Measurements from ENCODE around the gene IER5L.
"Not testable (repeated sequence)": the region's sequence is repeated elsewhere in the genome, so short reads cannot be mapped to it uniquely, and the experiment has no call there.

The IER5L gene

DNA sequence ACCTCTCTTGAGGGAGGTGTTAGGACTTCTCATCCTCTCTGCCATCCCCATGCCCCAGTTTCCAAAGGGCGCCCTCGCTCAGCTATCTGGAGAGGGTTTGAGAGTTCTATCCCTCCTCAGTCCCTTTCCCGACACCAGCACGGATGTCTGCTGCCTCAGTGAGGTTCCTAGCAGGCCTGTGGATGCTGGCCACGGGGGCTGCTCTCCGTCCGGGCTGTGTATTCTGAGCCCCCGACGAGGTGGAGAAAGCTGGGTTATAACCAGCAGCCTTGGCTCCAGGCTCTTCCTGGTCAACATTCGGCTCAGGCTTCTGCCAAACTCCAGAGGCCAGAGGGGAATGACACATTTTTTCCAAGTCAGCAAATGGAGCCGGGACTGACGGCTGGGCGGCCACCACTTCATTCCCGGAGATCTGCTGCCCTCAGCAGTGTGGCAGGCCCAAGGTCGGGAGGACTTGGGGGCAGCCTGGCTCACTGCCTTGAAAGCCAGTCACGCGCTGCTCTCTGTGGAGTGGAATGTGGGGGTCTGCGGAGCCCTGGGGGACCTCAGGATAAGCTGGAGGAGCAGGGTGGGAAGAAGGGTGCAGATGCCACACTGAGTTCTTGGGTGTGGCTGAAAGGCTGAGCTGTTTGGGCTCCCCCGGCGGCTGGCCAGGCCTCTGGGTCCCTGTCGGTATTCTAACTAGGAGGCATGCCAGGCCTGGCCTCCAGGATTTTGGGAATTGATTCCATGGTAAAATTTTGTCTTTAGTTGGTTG lies 39.4 kb downstream of the IER5L start:
- Mint-ChIP-seq H3K4me1 (ENCODE audit: low read depth) (peaks cover 37% of the 10 kb centered on the region), H3K27me3 (ENCODE audit: low read depth) (no peaks in the 10 kb centered on the region), H3K9me3 (no peaks in the 10 kb centered on the region), H3K4me3 (peak overlapping the region; percentile 87), H3K36me3 (ENCODE audit: low read depth) (peaks cover 33% of the 10 kb centered on the region), H3K27ac (peak overlapping the region; percentile 95)
- peak; percentile 10 for DNase-seq (ENCODE audit: low spot score)

DNA sequence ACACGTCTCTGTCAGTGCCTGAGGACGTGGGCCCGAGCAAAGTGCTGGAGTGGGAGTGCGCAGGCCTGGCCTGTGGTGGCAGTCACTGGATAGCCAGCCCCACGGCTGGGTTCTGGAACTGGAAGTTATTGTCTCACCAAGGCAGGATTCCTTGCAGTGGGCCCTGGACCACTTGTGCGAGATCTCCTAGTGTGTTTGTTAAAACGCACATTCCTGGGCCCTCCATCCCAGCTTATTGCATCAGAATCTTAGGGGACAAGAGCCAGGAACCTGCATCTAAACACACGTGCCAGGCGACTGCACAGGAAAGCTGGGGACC lies 40.0 kb downstream of the IER5L start:
- Mint-ChIP-seq H3K36me3 (ENCODE audit: low read depth) (peaks cover 33% of the 10 kb centered on the region), H3K4me1 (ENCODE audit: low read depth) (peaks cover 35% of the 10 kb centered on the region), H3K27me3 (ENCODE audit: low read depth) (no peaks in the 10 kb centered on the region), H3K9me3 (no peaks in the 10 kb centered on the region), H3K27ac (no peak overlapping the region), H3K4me3 (no peak overlapping the region)
- no peak for DNase-seq (ENCODE audit: low spot score)

DNA sequence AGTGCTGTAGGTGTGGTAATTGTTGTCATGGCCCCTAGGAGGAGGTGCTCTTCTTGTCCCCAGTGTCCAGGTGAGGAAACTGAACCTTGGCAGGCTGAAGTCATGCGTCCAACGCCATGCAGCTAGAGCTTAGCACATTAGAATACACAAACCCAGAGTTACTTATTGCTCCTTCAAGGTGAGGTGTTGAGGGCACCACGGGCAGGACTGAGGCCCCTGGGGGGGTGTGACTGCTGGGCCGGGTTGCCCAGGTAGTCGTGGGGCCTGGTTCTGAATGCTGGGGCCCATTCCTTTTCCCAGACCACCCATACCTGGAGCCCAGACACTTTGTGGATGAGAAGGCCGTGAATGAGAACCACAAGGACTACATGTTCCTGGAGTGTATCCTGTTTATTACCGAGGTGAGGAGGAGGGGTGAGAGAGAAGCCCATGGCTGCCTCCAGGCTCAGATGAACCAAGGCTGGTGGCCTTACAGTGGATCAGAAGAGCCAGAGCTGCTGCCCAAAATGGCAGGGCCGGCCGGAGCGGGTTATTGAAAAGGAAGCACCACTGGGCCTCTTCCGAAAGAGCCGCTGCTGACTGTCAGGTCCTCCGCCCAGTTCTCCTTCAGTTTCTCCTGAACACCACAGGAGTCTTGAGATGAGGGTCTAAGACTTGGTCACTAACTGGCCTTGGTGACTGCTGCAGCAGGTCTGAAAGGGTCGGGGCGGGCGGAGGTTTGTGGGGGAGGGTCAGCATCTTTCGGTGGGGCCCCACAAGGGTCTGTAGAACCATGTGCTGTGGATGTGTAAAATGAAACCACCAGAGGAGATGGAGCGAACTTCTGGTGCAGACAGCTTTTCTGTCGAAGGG lies 40.5 kb downstream of the IER5L start:
- Mint-ChIP-seq H3K27ac (peak overlapping the region; percentile 7), H3K36me3 (ENCODE audit: low read depth) (peaks cover 29% of the 10 kb centered on the region), H3K4me3 (no peak overlapping the region), H3K4me1 (ENCODE audit: low read depth) (peaks cover 29% of the 10 kb centered on the region), H3K27me3 (ENCODE audit: low read depth) (no peaks in the 10 kb centered on the region), H3K9me3 (no peaks in the 10 kb centered on the region)
- DNase-seq (ENCODE audit: low spot score): no peak

DNA sequence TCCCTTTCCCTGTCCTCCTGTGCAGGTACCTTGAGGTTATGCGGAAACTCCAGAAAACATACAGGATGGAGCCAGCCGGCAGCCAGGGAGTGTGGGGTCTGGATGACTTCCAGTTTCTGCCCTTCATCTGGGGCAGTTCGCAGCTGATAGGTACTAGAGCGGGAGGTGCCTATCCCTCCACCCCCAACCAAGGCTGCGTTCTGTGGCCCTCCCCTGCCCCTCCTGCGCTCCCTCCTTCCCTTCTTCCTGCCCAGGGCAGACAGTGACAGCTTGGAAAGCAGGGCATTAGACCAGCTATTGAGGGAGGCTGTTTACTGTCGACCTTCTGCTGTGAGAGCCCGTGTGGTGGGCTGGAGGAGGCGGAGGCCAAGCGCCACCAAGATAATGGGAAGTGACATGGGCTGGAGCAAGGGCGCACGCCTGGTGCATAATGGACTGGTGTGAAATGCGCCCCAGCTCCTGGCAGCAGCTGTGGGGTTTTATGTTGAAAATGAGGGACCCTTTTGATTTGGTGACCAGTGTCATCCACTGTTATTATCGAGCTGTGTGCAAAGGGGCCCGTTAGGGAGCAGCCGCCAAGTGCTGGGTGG lies 41.5 kb downstream of the IER5L start:
- Mint-ChIP-seq H3K27ac (no peak overlapping the region), H3K9me3 (no peaks in the 10 kb centered on the region), H3K27me3 (ENCODE audit: low read depth) (no peaks in the 10 kb centered on the region), H3K36me3 (ENCODE audit: low read depth) (peaks cover 33% of the 10 kb centered on the region), H3K4me1 (ENCODE audit: low read depth) (peaks cover 28% of the 10 kb centered on the region), H3K4me3 (no peak overlapping the region)
- no peak for DNase-seq (ENCODE audit: low spot score)

DNA sequence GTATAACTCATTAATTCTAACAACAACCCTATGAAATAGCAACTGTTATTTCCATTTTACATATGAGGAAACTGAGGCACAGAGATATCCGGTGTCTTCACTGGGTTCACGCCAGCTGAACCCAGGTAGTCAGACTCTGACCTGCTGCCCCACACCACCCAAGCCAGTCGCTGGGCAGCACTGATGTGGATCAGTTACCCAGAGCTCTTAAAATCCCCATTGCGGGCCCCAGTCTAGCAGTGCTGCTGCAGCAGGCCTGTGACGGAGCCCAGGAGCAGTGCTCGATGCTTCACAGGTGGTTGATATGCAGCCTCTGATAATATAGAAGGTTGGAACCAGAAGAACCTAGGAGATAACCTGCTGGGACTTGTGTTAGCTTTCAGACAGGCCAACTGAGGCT lies 42.6 kb downstream of the IER5L start:
- no peaks in the 10 kb centered on the region for H3K9me3 Mint-ChIP-seq
- peaks cover 39% of the 10 kb centered on the region for H3K36me3 Mint-ChIP-seq (ENCODE audit: low read depth)
- H3K4me3 Mint-ChIP-seq: no peak overlapping the region
- no peak overlapping the region for H3K27ac Mint-ChIP-seq
- peaks cover 21% of the 10 kb centered on the region for H3K4me1 Mint-ChIP-seq (ENCODE audit: low read depth)
- H3K27me3 Mint-ChIP-seq (ENCODE audit: low read depth): no peaks in the 10 kb centered on the region
- no peak for DNase-seq (ENCODE audit: low spot score)

DNA sequence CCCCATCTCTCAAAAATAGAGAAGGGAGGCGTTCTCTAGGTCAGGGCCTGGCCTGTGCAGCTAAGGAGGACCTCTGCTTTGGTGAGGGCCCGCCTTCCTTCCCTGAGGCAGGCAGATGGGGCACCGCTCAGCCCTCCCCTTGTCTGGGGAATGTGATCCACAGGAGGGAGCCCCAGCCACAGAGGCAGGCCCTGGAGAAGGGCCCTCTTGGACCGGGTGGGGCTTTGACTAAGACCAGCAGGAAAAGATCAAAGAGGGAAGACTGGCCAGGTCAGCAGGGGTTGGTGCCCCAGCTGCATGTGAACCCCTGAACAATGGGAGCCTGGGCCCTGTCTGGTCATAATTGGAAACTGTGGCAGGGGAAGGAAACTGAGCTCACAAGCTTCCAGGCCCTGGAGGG lies 45.0 kb downstream of the IER5L start:
- Mint-ChIP-seq H3K36me3 (ENCODE audit: low read depth) (peaks cover 42% of the 10 kb centered on the region), H3K27ac (no peak overlapping the region), H3K4me3 (no peak overlapping the region)

DNA sequence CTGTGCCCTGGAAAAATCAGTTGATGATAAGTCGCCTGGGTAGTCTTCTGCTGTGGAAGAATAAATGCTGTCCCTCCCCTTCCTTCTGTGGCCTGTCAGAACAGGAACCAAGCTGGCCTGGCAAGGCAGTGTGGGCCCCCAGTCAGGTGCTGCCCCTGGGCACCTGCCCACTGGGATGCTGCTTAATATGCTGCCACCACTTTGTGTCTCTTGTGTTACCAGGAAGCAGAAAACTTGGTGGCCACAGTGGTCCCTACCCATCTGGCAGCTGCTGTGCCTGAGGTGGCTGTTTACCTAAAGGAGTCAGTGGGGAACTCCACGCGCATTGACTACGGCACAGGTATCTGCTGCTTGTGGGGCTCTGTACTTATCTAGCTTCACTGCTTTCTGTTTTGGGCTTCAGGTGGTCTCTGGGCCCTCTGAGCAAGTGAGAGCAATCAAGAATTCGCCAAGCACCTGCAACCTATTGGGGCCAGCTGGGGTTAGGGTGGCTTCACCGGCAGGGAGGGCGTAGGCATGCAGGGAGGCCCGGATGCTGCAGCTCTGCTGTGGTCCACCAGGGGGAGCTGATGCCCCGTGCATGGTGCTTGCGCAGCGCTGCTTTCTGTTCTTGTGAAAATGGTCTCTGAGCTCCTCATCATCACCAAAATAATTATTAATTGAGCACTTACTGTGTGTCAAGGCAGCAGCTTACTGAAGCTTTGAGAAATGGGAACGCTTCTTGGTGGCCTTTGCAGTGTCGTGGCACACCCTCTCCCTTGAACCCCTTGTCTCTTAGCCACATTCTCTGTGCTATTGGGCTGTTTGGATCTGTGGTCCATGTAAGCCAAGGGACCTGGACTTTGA lies 46.5 kb downstream of the IER5L start:
- Mint-ChIP-seq H3K4me3 (no peak overlapping the region), H3K27ac (no peak overlapping the region), H3K27me3 (ENCODE audit: low read depth) (no peaks in the 10 kb centered on the region), H3K4me1 (ENCODE audit: low read depth) (peaks cover 6% of the 10 kb centered on the region), H3K36me3 (ENCODE audit: low read depth) (peaks cover 37% of the 10 kb centered on the region), H3K9me3 (no peaks in the 10 kb centered on the region)
- DNase-seq (ENCODE audit: low spot score): peak; percentile 73

More for the DNA sequence above, 45.0 kb downstream of the IER5L start:
- no peak for DNase-seq (ENCODE audit: low spot score)
- Mint-ChIP-seq H3K9me3 (no peaks in the 10 kb centered on the region), H3K27me3 (ENCODE audit: low read depth) (no peaks in the 10 kb centered on the region), H3K4me1 (ENCODE audit: low read depth) (peaks cover 6% of the 10 kb centered on the region)

DNA sequence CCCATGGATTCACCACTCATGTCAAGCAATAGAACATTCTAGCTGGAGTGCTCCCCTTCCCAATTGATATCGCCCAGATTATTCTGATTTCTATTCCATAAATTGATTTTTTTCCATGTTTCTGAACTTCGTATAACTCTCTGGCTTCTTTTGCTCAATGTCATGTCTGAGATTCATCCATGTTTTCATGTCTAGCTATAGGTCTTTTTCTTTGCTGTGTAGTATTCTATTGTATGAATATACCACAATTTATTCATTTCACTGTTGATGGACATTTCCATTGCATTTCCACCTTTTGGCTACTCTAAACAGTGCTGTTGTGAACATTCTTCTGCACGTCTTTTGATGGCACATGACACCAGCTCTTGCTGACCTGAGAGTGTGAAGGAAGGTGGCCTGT lies 47.3 kb downstream of the IER5L start:
- peaks cover 41% of the 10 kb centered on the region for H3K36me3 Mint-ChIP-seq (ENCODE audit: low read depth)
- no peak overlapping the region for H3K4me3 Mint-ChIP-seq
- H3K9me3 Mint-ChIP-seq: no peaks in the 10 kb centered on the region
- DNase-seq (ENCODE audit: low spot score): no peak
- peaks cover 6% of the 10 kb centered on the region for H3K4me1 Mint-ChIP-seq (ENCODE audit: low read depth)
- no peaks in the 10 kb centered on the region for H3K27me3 Mint-ChIP-seq (ENCODE audit: low read depth)
- H3K27ac Mint-ChIP-seq: no peak overlapping the region

DNA sequence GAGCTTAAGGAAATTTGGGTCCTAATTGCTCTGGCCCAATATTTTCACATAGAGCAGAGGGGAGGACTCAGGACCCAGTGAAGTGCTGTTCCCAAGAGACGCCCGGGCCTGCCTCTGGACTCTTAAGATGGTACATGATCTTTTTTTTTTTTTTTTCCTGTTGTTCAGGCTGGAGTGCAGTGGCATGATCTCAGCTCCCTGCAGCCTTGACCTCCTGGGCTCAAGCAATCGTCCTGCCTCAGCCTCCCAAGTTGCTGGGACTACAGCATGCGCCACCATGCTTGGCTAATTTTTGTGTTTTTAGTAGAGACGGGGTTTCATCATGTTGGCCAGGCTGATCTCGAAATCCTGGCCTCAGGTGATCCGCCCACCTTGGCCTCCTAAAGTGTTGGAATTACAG lies 47.8 kb downstream of the IER5L start:
- not testable (repeated sequence) for DNase-seq (ENCODE audit: low spot score); H3K27me3 Mint-ChIP-seq (ENCODE audit: low read depth); H3K27ac Mint-ChIP-seq; H3K4me1 Mint-ChIP-seq (ENCODE audit: low read depth); H3K4me3 Mint-ChIP-seq; H3K9me3 Mint-ChIP-seq
- H3K36me3 Mint-ChIP-seq (ENCODE audit: low read depth): peaks cover 39% of the 10 kb centered on the region

DNA sequence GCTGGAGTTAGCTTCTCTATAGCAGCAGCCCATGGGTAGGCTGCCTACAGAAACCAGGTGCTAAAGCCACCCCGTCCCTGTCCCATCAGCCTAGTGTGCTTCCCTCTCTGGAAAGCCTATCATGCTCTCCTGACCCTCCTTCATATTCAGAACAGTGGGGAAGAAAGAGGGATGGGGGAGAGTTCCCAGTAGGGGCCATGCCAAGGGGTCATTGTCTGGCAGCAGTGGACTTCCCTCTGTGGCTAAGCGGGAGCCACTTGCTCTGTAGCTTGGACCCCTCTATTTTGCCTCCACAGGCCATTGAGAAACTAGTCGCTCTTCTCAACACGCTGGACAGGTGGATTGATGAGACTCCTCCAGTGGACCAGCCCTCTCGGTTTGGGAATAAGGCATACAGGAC lies 49.4 kb downstream of the IER5L start:
- H3K4me3 Mint-ChIP-seq: no peak overlapping the region
- peaks cover 32% of the 10 kb centered on the region for H3K36me3 Mint-ChIP-seq (ENCODE audit: low read depth)
- H3K27me3 Mint-ChIP-seq (ENCODE audit: low read depth): no peaks in the 10 kb centered on the region
- DNase-seq (ENCODE audit: low spot score): no peak
- H3K27ac Mint-ChIP-seq: no peak overlapping the region
- no peaks in the 10 kb centered on the region for H3K9me3 Mint-ChIP-seq
- peaks cover 6% of the 10 kb centered on the region for H3K4me1 Mint-ChIP-seq (ENCODE audit: low read depth)

DNA sequence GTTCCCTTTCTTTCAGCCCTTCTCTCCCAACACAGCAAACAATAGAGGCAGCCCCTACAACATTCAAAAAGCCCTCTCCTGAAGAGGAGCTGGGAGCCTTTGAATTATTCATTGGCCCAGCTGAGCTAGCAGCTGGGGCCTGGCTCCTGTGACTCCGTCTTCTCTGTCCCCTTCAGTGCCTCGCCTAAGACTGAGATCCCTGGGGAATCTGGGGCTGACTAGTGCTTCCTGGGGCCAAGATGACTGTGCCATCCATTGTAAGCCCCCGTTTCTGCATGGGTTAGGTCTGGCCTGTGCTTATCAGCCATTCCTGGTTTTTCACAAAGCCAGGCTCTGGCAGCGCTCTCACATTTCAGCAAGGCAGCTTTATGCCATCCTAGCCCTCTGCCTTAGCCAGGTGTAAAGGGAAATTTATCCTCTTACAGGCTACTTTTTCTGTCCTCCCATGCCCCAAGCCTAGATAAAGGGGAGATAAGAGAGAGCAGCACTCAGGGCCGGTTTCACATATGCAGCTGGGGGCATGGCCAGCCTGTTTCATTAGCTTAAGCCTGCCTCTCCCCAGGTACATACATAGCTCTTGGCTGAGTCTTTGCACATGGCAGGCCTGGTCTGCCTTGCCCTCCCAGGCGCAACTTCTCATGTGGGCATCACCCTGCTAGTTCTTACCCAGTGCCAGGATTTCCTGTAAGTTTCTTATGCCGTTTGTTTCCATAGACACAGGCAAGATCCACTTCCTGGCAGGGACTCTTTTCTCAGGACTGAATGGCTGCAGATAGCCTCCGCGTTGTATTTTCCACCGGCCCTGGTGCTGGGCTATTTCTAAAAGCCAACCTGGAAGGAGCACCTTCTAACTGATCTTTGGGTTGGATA lies 51.1 kb downstream of the IER5L start:
- H3K36me3 Mint-ChIP-seq (ENCODE audit: low read depth): peaks cover 34% of the 10 kb centered on the region
- H3K9me3 Mint-ChIP-seq: no peaks in the 10 kb centered on the region
- H3K4me1 Mint-ChIP-seq (ENCODE audit: low read depth): peaks cover 5% of the 10 kb centered on the region
- no peak for DNase-seq (ENCODE audit: low spot score)
- H3K27ac Mint-ChIP-seq: no peak overlapping the region
- H3K4me3 Mint-ChIP-seq: no peak overlapping the region
- H3K27me3 Mint-ChIP-seq (ENCODE audit: low read depth): no peaks in the 10 kb centered on the region

Data from T-helper 2 cell treated with Interferon-gamma antibody and Interleukin-4, amounts not matched to agents 5 μg/mL and 100 μg/mL, for 36 hours (primary cell).